Lung (tissue), 12 donors: ENCODE results near the gene FUT2. TPM values are rescaled to one million over a fixed set of nuclear protein-coding genes. Genes with fewer than 3 reads are reported as not detected.
"Not testable (repeated sequence)": the region's sequence is repeated elsewhere in the genome, so short reads cannot be mapped to it uniquely, and the experiment has no call there.

Experiments
- ATAC-seq: fragments of 200-7000 bp; cut with Tn5 transposase; one replicate; pipeline ENCODE4 v1.9.1; 2020; ENCODE audit warnings: moderate number of reproducible peaks; ENCODE audit not compliant: insufficient read depth, low FRiP score
- DNase-seq, 3 donors: peaks; one replicate each; pipeline ENCODE4 v3.0.0-alpha.2; 2013 to 2017
- H3K27ac ChIP-seq, 2 donors: one replicate each; pipeline ENCODE4 v1.5.1; 2013; ENCODE audit warnings: mild to moderate bottlenecking in 2 of 2, moderate library complexity in 2 of 2, control low read depth in 1 of 2, inconsistent platforms in 1 of 2, low read depth in 1 of 2, low read length in 1 of 2
- H3K27me3 ChIP-seq, 3 donors: one replicate each; pipeline ENCODE4 v1.5.1; 2013; ENCODE audit warnings: low read length in 2 of 3; ENCODE audit not compliant: control insufficient read depth in 3 of 3, insufficient read depth in 3 of 3
- H3K36me3 ChIP-seq, 4 donors: one replicate each; pipeline ENCODE4 v1.5.1; 2013; ENCODE audit warnings: low read length in 4 of 4, mild to moderate bottlenecking in 1 of 4, moderate library complexity in 1 of 4; ENCODE audit not compliant: control insufficient read depth in 4 of 4, insufficient read depth in 4 of 4
- H3K4me1 ChIP-seq, 5 donors: one replicate each; pipeline ENCODE4 v1.5.1; 2013; ENCODE audit warnings: low read length in 5 of 5, mild to moderate bottlenecking in 2 of 5, moderate library complexity in 1 of 5; ENCODE audit not compliant: control insufficient read depth in 5 of 5, insufficient read depth in 5 of 5
- H3K4me3 ChIP-seq: one replicate; pipeline ENCODE4 v1.5.1; 2013; ENCODE audit warnings: mild to moderate bottlenecking, control low read depth, moderate library complexity
- H3K9ac ChIP-seq, 2 donors: one replicate each; pipeline ENCODE4 v1.5.1; 2013; ENCODE audit warnings: low read length in 2 of 2, control low read depth in 1 of 2; ENCODE audit not compliant: insufficient read depth in 1 of 2
- H3K9me3 ChIP-seq, 4 donors: one replicate each; pipeline ENCODE4 v1.5.1; 2013; ENCODE audit warnings: low read length in 3 of 4, mild to moderate bottlenecking in 1 of 4, moderate library complexity in 1 of 4; ENCODE audit not compliant: control insufficient read depth in 4 of 4, insufficient read depth in 3 of 4
- CTCF ChIP-seq: IDR thresholded peaks from 2 replicates; pipeline ENCODE4 v1.5.1; 2012; ENCODE audit warnings: mild to moderate bottlenecking; ENCODE audit errors: control extremely low read depth, extremely low read depth
- WGBS, 2 donors: extraction: QIAGEN DNeasy Blood & Tissue Kit; methylation state at CpG; one replicate each; pipeline ENCODE4 v1.1.7; 2013; 5-methylcytosine and 5-hydroxymethylcytosine counted together
- polyA plus RNA-seq, 2 donors: library from polyadenylated mRNA; stranded (reverse); fragments of 200-250 nt; gene quantifications; one replicate each; pipeline ENCODE4 v1.2.1, GENCODE V29; 2013
- total RNA-seq, 2 donors: library from RNA; depleted of rRNA in 1 of 2; stranded (reverse); fragments of >200 nt in 1 of 2; gene quantifications; one replicate each; pipeline ENCODE4 v1.2.1, GENCODE V29; 2014 to 2021
- donor health status: control.
- donor health status: control.
- donor health status: Bipolar disorder and iron deficiency.
- donor health status: healthy.
- donor health status: DM: yes; HTN: yes; CAD: no.

Gene FUT2
- total and polyA plus RNA-seq, 4 donors: 0.40 to 6.5 (median 5.0) TPM

- no peak for TF ChIP-seq CTCF
- ATAC-seq (no peak), DNase-seq (no peak)
- Histone ChIP-seq H3K9me3 (no peaks in the 10 kb centered on the region), H3K27me3 (no peaks in the 10 kb centered on the region), H3K36me3 (no peaks in the 10 kb centered on the region), H3K27ac (no peak overlapping the region), H3K4me1 (peaks cover 0 to 7% (median 0%) of the 10 kb centered on the region in 5 donors), H3K9ac (no peak overlapping the region), H3K4me3 (no peak overlapping the region)
- 94 to 95% methylated on average over 13 of the region's 13 CpGs for WGBS, 2 donors
Measured at GRCh38 chr19:48676887-48677286, 18.9 kb upstream of the FUT2 start.

- Histone ChIP-seq H3K36me3 (no peaks in the 10 kb centered on the region), H3K27me3 (no peaks in the 10 kb centered on the region), H3K9me3 (no peaks in the 10 kb centered on the region), H3K27ac (no peak overlapping the region), H3K4me1 (peaks cover 0 to 7% (median 0%) of the 10 kb centered on the region in 5 donors), H3K9ac (no peak overlapping the region), H3K4me3 (no peak overlapping the region)
- WGBS, 2 donors: 56 to 83% methylated on average over 4 of the region's 4 CpGs
- TF ChIP-seq CTCF: no peak
- DNase-seq (no peak), ATAC-seq (no peak)
Measured at GRCh38 chr19:48678201-48678600, 17.6 kb upstream of the FUT2 start.

DNA sequence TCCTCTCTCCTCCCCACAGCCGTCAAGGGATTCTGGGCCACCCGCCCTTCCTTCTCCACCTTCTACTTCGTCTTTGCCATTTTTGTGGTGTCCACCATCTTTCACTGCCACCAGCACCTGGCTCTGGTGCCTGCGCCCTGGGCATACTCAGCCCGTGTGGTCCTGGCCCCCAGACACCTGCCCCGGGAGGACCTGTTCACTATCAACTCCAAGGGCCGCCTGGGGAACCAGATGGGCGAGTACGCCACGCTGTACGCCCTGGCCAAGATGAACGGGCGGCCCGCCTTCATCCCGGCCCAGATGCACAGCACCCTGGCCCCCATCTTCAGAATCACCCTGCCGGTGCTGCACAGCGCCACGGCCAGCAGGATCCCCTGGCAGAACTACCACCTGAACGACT, 15.8 kb upstream of the FUT2 start:
- not testable (repeated sequence) for DNase-seq

GRCh38 chr19:48680436-48681126, 15.2 kb upstream of the FUT2 start:
- ATAC-seq: no peak
- no peak overlapping the region for H3K4me3 ChIP-seq
- TF ChIP-seq CTCF: no peak
- DNase-seq: no peak
- H3K4me1 ChIP-seq: peaks cover 0 to 8% (median 4%) of the 10 kb centered on the region in 5 donors
- no peak overlapping the region for H3K9ac ChIP-seq
- no peak overlapping the region for H3K27ac ChIP-seq
- no peaks in the 10 kb centered on the region for H3K36me3 ChIP-seq
- WGBS, 2 donors: 93 to 95% methylated on average over 45 of the region's 45 CpGs
- H3K27me3 ChIP-seq: no peaks in the 10 kb centered on the region
- no peaks in the 10 kb centered on the region for H3K9me3 ChIP-seq

More for the DNA sequence above, 15.8 kb upstream of the FUT2 start:
- peaks cover 0 to 13% (median 7%) of the 10 kb centered on the region in 5 donors for H3K4me1 ChIP-seq
- H3K27me3 ChIP-seq, H3K9ac ChIP-seq, H3K4me3 ChIP-seq, H3K9me3 ChIP-seq, H3K27ac ChIP-seq, H3K36me3 ChIP-seq, ATAC-seq: not testable (repeated sequence)
- WGBS, 2 donors: 89 to 97% methylated on average over 11 to 16 of the region's 19 CpGs
